HG03108 (cell line): ENCODE results near the gene SMARCAL1.

Experiments
- ATAC-seq: cut with Tn5 transposase; IDR thresholded peaks from one replicate; pipeline ENCODE4 v1.9.1; 2021; ENCODE audit warnings: moderate library complexity; ENCODE audit not compliant: unreplicated experiment

The SMARCAL1 gene

DNA sequence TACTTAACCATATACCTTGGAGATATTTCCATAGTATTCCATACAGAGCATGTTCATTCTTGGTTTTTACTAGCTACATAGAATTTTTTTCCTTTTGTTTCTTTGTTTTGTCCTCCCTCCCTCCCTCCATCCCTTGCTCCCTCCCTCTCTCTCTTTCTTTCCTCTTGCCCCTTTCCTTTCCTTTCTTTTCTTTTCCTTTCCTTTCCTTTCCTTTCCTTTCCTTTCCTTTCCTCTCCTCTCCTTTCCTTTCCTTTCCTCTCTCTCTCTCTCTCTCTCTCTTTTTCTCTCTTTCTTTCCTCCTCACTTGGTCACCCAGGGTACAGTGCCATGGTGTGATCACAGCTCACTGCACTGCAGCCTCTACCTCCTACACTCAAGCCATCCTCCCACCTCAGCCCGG, 114.7 kb downstream of the SMARCAL1 start:
- no peak for ATAC-seq

DNA sequence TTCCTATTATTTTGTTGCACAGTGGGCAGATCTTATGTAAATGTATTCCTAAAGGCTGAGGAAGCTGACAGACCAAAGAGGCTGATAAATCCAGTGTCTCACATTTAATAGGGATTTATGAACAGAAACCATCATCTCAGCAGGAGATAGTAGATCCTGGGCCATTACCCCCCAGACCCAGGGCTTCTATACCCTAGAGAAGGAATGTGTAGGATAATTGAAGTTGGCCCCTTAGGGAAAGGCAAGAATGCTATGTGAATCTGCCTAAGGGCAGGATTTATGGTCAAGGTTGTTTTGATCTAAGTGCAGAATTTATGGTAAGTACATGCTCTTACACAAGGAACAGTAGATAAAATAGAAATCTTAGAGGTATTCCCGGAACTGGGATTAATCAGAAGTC, 115.3 kb downstream of the SMARCAL1 start:
- ATAC-seq, result no peak

DNA sequence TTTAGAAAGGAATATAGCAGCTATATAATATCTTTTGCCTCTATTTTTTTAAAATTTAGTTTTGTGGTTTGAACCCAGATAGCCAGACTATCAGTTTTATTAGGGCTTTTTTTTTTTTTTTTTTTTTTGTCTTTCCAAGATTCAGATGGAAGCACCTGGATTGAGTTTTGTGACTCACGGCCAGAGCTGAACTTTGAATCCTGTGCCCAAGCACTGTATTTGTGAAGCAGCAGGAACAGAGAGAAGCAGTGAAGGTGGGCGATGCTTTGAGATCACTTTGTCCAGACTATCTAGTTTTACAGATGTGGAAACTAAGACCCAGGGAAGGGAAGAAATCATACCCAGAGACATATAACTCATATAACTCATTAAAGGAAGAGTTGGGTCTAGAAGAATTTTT, 120.3 kb downstream of the SMARCAL1 start:
- no peak for ATAC-seq
